ENCODE results near the gene TRAP1.
"Not testable (repeated sequence)": the region's sequence is repeated elsewhere in the genome, so short reads cannot be mapped to it uniquely, and the experiment has no call there.

Gene TRAP1

DNA sequence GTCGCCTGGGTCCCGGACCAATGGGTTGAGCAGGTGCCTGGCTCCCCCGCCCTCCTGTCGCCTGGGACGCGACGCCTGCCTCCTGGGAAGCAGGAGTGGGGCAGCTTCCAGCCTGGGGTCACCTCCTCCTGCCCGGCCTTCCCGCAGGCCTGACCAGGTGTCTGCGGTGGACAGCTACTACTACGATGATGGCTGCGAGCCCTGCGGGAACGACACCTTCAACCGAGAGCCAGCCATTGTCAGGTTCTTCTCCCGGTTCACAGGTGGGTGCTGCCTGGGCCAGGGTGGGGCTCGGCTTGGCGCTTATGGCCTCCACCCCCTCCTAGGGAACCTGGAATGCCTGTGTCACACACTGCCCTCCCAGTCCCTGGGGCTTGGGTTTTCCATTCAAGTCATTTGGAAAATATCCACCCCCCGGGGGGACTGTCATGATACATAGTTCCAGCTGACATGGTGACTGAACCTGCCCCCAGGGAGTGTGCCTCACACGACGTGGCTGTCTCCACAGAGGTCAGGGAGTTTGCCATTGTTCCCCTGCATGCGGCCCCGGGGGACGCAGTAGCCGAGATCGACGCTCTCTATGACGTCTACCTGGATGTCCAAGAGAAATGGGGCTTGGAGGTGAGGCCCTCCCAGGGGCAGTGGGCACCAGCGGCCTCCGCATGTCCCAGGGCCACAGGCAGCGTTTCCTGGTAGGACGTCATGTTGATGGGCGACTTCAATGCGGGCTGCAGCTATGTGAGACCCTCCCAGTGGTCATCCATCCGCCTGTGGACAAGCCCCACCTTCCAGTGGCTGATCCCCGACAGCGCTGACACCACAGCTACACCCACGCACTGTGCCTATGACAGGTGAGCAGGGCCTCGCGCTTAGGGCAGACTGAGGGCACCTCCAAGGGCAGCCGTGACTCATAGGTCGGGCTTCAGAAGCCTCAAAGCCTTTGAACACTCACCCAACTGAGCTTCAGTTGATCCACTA is 60.5 kb downstream of the TRAP1 start:
- WGBS (ENCODE audit: insufficient coverage): 95% methylated on average over 38 of the region's 42 CpGs
- ChIA-PET POLR2A (no interaction called here), CTCF (interaction anchor here (2.2 kb wide), 1 partner anchor 8 kb away, joined by 6 read pairs; no protein-coding TSS in a partner anchor)
- peaks cover 16 to 72% (median 58%) of the 10 kb centered on the region in 4 experiments for H3K36me3 ChIP-seq (ENCODE audit: control insufficient read depth in 4 of 4, insufficient read depth in 4 of 4, low read length in 3 of 4)
- no peak overlapping the region for H3K4me3 ChIP-seq (ENCODE audit: control insufficient read depth in 1 of 7, extremely low read depth in 1 of 7, insufficient read depth in 4 of 7, low read depth in 2 of 7, low read length in 6 of 7)
- no peak for DNase-seq
- no peaks in the 10 kb centered on the region for H3K4me1 ChIP-seq (ENCODE audit: control extremely low read depth in 1 of 4, control insufficient read depth in 4 of 4, insufficient read depth in 4 of 4, low read length in 3 of 4)
- no peaks in the 10 kb centered on the region for H3K9me3 ChIP-seq (ENCODE audit: control extremely low read depth in 1 of 5, control insufficient read depth in 4 of 5, insufficient read depth in 2 of 5, low read depth in 1 of 5, low read length in 4 of 5)
- H3K27me3 ChIP-seq (replicated peaks in 2 of 5; ENCODE audit: control insufficient read depth in 4 of 5, insufficient read depth in 5 of 5, low read length in 4 of 5): no peaks in the 10 kb centered on the region
- H3K27ac ChIP-seq (ENCODE audit: insufficient read depth in 1 of 2, low read depth in 1 of 2, low read length in 2 of 2, poor library complexity in 1 of 2, severe bottlenecking in 2 of 2): no peak overlapping the region

GRCh38 chr16:3656160-3656490 is 61.2 kb downstream of the TRAP1 start:
- H3K9me3 ChIP-seq (ENCODE audit: control extremely low read depth in 1 of 5, control insufficient read depth in 4 of 5, insufficient read depth in 2 of 5, low read depth in 1 of 5, low read length in 4 of 5); H3K4me3 ChIP-seq (ENCODE audit: control insufficient read depth in 1 of 7, extremely low read depth in 1 of 7, insufficient read depth in 4 of 7, low read depth in 2 of 7, low read length in 6 of 7); H3K27me3 ChIP-seq (replicated peaks in 2 of 5; ENCODE audit: control insufficient read depth in 4 of 5, insufficient read depth in 5 of 5, low read length in 4 of 5); H3K4me1 ChIP-seq (ENCODE audit: control extremely low read depth in 1 of 4, control insufficient read depth in 4 of 4, insufficient read depth in 4 of 4, low read length in 3 of 4); H3K27ac ChIP-seq (ENCODE audit: insufficient read depth in 1 of 2, low read depth in 1 of 2, low read length in 2 of 2, poor library complexity in 1 of 2, severe bottlenecking in 2 of 2); DNase-seq; POLR2A ChIA-PET: not testable (repeated sequence)
- 100% methylated on average over 2 of the region's 10 CpGs for WGBS (ENCODE audit: insufficient coverage)
- H3K36me3 ChIP-seq (ENCODE audit: control insufficient read depth in 4 of 4, insufficient read depth in 4 of 4, low read length in 3 of 4): peaks cover 13 to 71% (median 56%) of the 10 kb centered on the region in 4 experiments
- CTCF ChIA-PET: interaction anchor here (1.2 to 2.2 kb wide), 3 partner anchors 9 to 130 kb away, joined by 4 to 6 read pairs (median 5); no protein-coding TSS in a partner anchor

GRCh38 chr16:3655396-3656159 is 61.7 kb downstream of the TRAP1 start:
- H3K27ac ChIP-seq (ENCODE audit: insufficient read depth in 1 of 2, low read depth in 1 of 2, low read length in 2 of 2, poor library complexity in 1 of 2, severe bottlenecking in 2 of 2): no peak overlapping the region
- ChIA-PET POLR2A (no interaction called here), CTCF (interaction anchor here (1.2 to 2.2 kb wide), 3 partner anchors 10 to 129 kb away, joined by 4 to 6 read pairs (median 5); no protein-coding TSS in a partner anchor)
- DNase-seq: no peak
- no peaks in the 10 kb centered on the region for H3K4me1 ChIP-seq (ENCODE audit: control extremely low read depth in 1 of 4, control insufficient read depth in 4 of 4, insufficient read depth in 4 of 4, low read length in 3 of 4)
- no peaks in the 10 kb centered on the region for H3K9me3 ChIP-seq (ENCODE audit: control extremely low read depth in 1 of 5, control insufficient read depth in 4 of 5, insufficient read depth in 2 of 5, low read depth in 1 of 5, low read length in 4 of 5)
- no peak overlapping the region for H3K4me3 ChIP-seq (ENCODE audit: control insufficient read depth in 1 of 7, extremely low read depth in 1 of 7, insufficient read depth in 4 of 7, low read depth in 2 of 7, low read length in 6 of 7)
- 97% methylated on average over 18 of the region's 21 CpGs for WGBS (ENCODE audit: insufficient coverage)
- no peaks in the 10 kb centered on the region for H3K27me3 ChIP-seq (replicated peaks in 2 of 5; ENCODE audit: control insufficient read depth in 4 of 5, insufficient read depth in 5 of 5, low read length in 4 of 5)
- peaks cover 15 to 74% (median 58%) of the 10 kb centered on the region in 4 experiments for H3K36me3 ChIP-seq (ENCODE audit: control insufficient read depth in 4 of 4, insufficient read depth in 4 of 4, low read length in 3 of 4)

- no peak for DNase-seq
- no peaks in the 10 kb centered on the region for H3K27me3 ChIP-seq (replicated peaks in 2 of 5; ENCODE audit: control insufficient read depth in 4 of 5, insufficient read depth in 5 of 5, low read length in 4 of 5)
- H3K9me3 ChIP-seq (ENCODE audit: control extremely low read depth in 1 of 5, control insufficient read depth in 4 of 5, insufficient read depth in 2 of 5, low read depth in 1 of 5, low read length in 4 of 5): no peaks in the 10 kb centered on the region
- ChIA-PET CTCF (interaction anchor here (1.2 to 2.2 kb wide), 4 partner anchors 9 to 129 kb away, joined by 3 to 6 read pairs (median 4); no protein-coding TSS in a partner anchor), POLR2A (no interaction called here)
- WGBS (ENCODE audit: insufficient coverage): 98% methylated on average over 12 of the region's 12 CpGs
- peaks cover 11 to 69% (median 53%) of the 10 kb centered on the region in 4 experiments for H3K36me3 ChIP-seq (ENCODE audit: control insufficient read depth in 4 of 4, insufficient read depth in 4 of 4, low read length in 3 of 4)
- H3K27ac ChIP-seq (ENCODE audit: insufficient read depth in 1 of 2, low read depth in 1 of 2, low read length in 2 of 2, poor library complexity in 1 of 2, severe bottlenecking in 2 of 2): no peak overlapping the region
- no peak overlapping the region for H3K4me3 ChIP-seq (ENCODE audit: control insufficient read depth in 1 of 7, extremely low read depth in 1 of 7, insufficient read depth in 4 of 7, low read depth in 2 of 7, low read length in 6 of 7)
- H3K4me1 ChIP-seq (ENCODE audit: control extremely low read depth in 1 of 4, control insufficient read depth in 4 of 4, insufficient read depth in 4 of 4, low read length in 3 of 4): no peaks in the 10 kb centered on the region
Observed at GRCh38 chr16:3655030-3655395, 62.3 kb downstream of the TRAP1 start.

- H3K4me3 ChIP-seq (ENCODE audit: control insufficient read depth in 1 of 7, extremely low read depth in 1 of 7, insufficient read depth in 4 of 7, low read depth in 2 of 7, low read length in 6 of 7): no peak within 1 kb of the TSS
- POLR2A ChIA-PET: no interaction called here
- CTCF ChIA-PET: interaction anchor here (1.4 to 2.2 kb wide), 4 partner anchors 11 to 42 kb away, joined by 3 to 6 read pairs (median 4); no protein-coding TSS in a partner anchor
Observed at GRCh38 chr16:3654249-3654991, 62.9 kb downstream of the TRAP1 start, which contains the start of gene DNASE1. Gene DNASE1 (plus strand): TSS chr16:3654691. CDS start chr16:3655374, 683 bp downstream.

DNA sequence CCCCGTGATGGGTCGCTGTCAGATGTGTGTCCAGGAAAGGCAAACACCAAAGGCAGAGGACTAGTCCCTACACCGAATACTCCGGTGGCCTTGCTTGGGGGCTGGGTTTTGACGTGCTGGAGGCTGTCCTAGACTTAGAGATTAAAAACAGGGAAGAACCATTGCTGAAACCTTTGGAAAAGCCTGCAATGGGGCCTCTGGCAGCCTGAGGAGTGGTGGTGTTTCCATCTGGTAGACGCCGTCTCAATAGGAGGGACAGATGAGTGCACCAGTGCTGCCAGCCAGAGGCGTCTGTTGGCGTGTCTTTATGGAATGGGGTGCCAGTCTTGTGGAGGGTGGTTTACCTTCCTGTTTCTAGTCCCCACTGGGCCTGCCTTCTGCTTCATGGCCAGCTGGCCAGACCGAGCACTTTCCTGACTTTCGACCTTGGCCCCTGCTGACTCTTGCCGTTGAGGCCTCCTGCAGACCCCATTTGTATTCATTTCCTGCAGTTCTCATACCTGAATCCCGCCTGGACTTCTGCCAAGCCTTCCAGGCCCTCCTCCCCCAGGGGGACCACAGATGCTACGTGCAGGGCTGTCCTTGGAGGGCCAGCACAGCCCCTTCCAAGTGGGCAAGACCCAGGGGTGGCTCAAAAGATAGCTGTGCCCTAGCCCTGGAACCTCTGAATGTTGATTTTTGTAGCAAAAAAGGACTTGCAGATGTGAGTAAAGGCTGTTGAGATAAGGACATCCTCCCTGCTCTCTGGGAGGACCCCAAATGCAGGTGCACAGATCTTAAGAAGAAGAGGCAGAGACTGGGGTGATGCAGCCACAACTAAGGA is 64.7 kb downstream of the TRAP1 start:
- no peaks in the 10 kb centered on the region for H3K4me1 ChIP-seq (ENCODE audit: control extremely low read depth in 1 of 4, control insufficient read depth in 4 of 4, insufficient read depth in 4 of 4, low read length in 3 of 4)
- 97% methylated on average over 14 of the region's 14 CpGs for WGBS (ENCODE audit: insufficient coverage)
- CTCF ChIA-PET: interaction anchor here (1.8 kb wide), 1 partner anchor 10 kb away, joined by 5 read pairs; no protein-coding TSS in a partner anchor
- no peak overlapping the region for H3K27ac ChIP-seq (ENCODE audit: insufficient read depth in 1 of 2, low read depth in 1 of 2, low read length in 2 of 2, poor library complexity in 1 of 2, severe bottlenecking in 2 of 2)
- POLR2A ChIA-PET: no interaction called here
- H3K36me3 ChIP-seq (ENCODE audit: control insufficient read depth in 4 of 4, insufficient read depth in 4 of 4, low read length in 3 of 4): peaks cover 5 to 52% (median 35%) of the 10 kb centered on the region in 4 experiments
- DNase-seq: no peak
- H3K4me3 ChIP-seq (ENCODE audit: control insufficient read depth in 1 of 7, extremely low read depth in 1 of 7, insufficient read depth in 4 of 7, low read depth in 2 of 7, low read length in 6 of 7): no peak overlapping the region
- no peaks in the 10 kb centered on the region for H3K27me3 ChIP-seq (replicated peaks in 2 of 5; ENCODE audit: control insufficient read depth in 4 of 5, insufficient read depth in 5 of 5, low read length in 4 of 5)
- no peaks in the 10 kb centered on the region for H3K9me3 ChIP-seq (ENCODE audit: control extremely low read depth in 1 of 5, control insufficient read depth in 4 of 5, insufficient read depth in 2 of 5, low read depth in 1 of 5, low read length in 4 of 5)

More at GRCh38 chr16:3654249-3654991, 62.9 kb downstream of the TRAP1 start, which contains the start of gene DNASE1:
- Histone ChIP-seq H3K27me3 (replicated peaks in 2 of 5; ENCODE audit: control insufficient read depth in 4 of 5, insufficient read depth in 5 of 5, low read length in 4 of 5) (no peaks in the 10 kb centered on the region), H3K4me1 (ENCODE audit: control extremely low read depth in 1 of 4, control insufficient read depth in 4 of 4, insufficient read depth in 4 of 4, low read length in 3 of 4) (no peaks in the 10 kb centered on the region), H3K36me3 (ENCODE audit: control insufficient read depth in 4 of 4, insufficient read depth in 4 of 4, low read length in 3 of 4) (peaks cover 11 to 67% (median 48%) of the 10 kb centered on the region in 4 experiments), H3K9me3 (ENCODE audit: control extremely low read depth in 1 of 5, control insufficient read depth in 4 of 5, insufficient read depth in 2 of 5, low read depth in 1 of 5, low read length in 4 of 5) (no peaks in the 10 kb centered on the region), H3K27ac (ENCODE audit: insufficient read depth in 1 of 2, low read depth in 1 of 2, low read length in 2 of 2, poor library complexity in 1 of 2, severe bottlenecking in 2 of 2) (no peak within 1 kb of the TSS)
- WGBS (ENCODE audit: insufficient coverage): 91% methylated on average over 14 of the region's 14 CpGs
- DNase-seq: peak; percentile 54 to 72 (median 69)
